ENCODE measurements around the gene PCDH1. TPM values are rescaled to one million over a fixed set of nuclear protein-coding genes. Genes with fewer than 3 reads are reported as not detected.

Gene PCDH1
- total RNA-seq, 1 experiment from 2014 or later, result 127 TPM

DNA sequence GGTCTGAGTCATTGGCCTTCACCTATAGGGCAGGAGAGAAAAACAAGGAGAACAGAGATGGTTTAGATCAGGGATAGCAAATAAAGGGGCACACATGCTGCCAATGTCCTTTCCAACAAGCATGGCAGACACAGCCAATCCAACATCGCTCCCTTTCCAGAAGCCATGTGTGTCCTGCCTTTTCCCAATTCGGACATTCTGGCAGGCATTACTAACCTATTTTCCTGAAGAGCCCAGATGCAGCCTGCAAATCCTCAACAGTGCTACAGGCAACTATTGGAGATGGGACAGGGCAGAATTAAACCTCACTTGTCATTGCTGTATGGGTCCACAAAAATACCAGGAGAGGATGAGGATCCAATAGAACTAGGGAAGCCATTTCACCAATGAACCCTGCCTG, 12.8 kb downstream of the PCDH1 start:
- peaks cover 6% of the 10 kb centered on the region; the same call in 1 of the 2 replicates for H3K79me2 ChIP-seq (ENCODE audit: insufficient read depth, low read length)
- no peak overlapping the region for H2BK15ac ChIP-seq (ENCODE audit: low read depth, low read length)
- H3K4me1 ChIP-seq (ENCODE audit: insufficient read depth, low read length), result no peaks in the 10 kb centered on the region; the same call in 1 of the 2 replicates
- no peak overlapping the region for H4K5ac ChIP-seq (ENCODE audit: insufficient read length, low read depth, low read length)
- H2BK120ac ChIP-seq (ENCODE audit: low read depth, low read length, poor library complexity, severe bottlenecking), result no peak overlapping the region
- H3K4me3 Mint-ChIP-seq, result no peak overlapping the region
- DNase-seq, result no peak
- no peak overlapping the region for H3K9ac ChIP-seq (ENCODE audit: extremely low read depth, insufficient read length, low read length)
- no peak overlapping the region for H3K4ac ChIP-seq (ENCODE audit: low read depth, low read length)
- TF ChIP-seq, protein P1, sequence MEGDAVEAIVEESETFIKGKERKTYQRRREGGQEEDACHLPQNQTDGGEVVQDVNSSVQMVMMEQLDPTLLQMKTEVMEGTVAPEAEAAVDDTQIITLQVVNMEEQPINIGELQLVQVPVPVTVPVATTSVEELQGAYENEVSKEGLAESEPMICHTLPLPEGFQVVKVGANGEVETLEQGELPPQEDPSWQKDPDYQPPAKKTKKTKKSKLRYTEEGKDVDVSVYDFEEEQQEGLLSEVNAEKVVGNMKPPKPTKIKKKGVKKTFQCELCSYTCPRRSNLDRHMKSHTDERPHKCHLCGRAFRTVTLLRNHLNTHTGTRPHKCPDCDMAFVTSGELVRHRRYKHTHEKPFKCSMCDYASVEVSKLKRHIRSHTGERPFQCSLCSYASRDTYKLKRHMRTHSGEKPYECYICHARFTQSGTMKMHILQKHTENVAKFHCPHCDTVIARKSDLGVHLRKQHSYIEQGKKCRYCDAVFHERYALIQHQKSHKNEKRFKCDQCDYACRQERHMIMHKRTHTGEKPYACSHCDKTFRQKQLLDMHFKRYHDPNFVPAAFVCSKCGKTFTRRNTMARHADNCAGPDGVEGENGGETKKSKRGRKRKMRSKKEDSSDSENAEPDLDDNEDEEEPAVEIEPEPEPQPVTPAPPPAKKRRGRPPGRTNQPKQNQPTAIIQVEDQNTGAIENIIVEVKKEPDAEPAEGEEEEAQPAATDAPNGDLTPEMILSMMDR (conservative IDR thresholded peaks at IDR 0.05), result no peak
- no CpG with 5 or more reads among the region's 2 CpGs for WGBS (ENCODE audit: extremely low coverage, insufficient read length, low lambda C conversion rate)
- no peak overlapping the region for H3K27ac Mint-ChIP-seq
- H3T11ph ChIP-seq (ENCODE audit: low read length), result no peak overlapping the region
- H4K91ac ChIP-seq (ENCODE audit: insufficient read length, low read depth, low read length), result no peak overlapping the region
- H3K18ac ChIP-seq (ENCODE audit: insufficient read length, low read depth, low read length), result no peak overlapping the region
- no peak overlapping the region for H3K14ac ChIP-seq (ENCODE audit: insufficient read depth, low read length)
- no peak overlapping the region for H4K8ac ChIP-seq (replicated peaks; ENCODE audit: insufficient read length, low read depth, low read length)
- no peaks in the 10 kb centered on the region for H3K9me3 ChIP-seq (ENCODE audit: control insufficient read depth, low read depth, low read length)
- H3K4me1 Mint-ChIP-seq, result peaks cover 16 to 26% of the 10 kb centered on the region in 2 experiments
- no peaks in the 10 kb centered on the region for H3K9me3 Mint-ChIP-seq
- H3K23me2 ChIP-seq (ENCODE audit: insufficient read length, low read depth, low read length, poor library complexity, severe bottlenecking), result no peaks in the 10 kb centered on the region
- H3K27me3 ChIP-seq (ENCODE audit: insufficient read depth, low read length), result no peaks in the 10 kb centered on the region
- H2BK20ac ChIP-seq (ENCODE audit: low read depth, low read length, poor library complexity, severe bottlenecking), result no peak overlapping the region
- no peak overlapping the region for H2BK5ac ChIP-seq (ENCODE audit: insufficient read length, low read length)
- peaks cover 4% of the 10 kb centered on the region for H3K79me1 ChIP-seq (ENCODE audit: insufficient read depth, low read depth, low read length, poor library complexity, severe bottlenecking)
- H3K4me2 ChIP-seq (ENCODE audit: insufficient read depth, insufficient read length, low read length), result no peak overlapping the region
- H2AFZ ChIP-seq (ENCODE audit: low read length), result no peak overlapping the region
- no peak overlapping the region for H3K23ac ChIP-seq (ENCODE audit: insufficient read length, low read depth, low read length)
- H4K20me1 ChIP-seq (ENCODE audit: control insufficient read depth, insufficient read depth, insufficient read length), result peaks cover 2% of the 10 kb centered on the region
- peaks cover 73 to 87% (median 87%) of the 10 kb centered on the region in 3 experiments; a peak in 6 of 7 replicates for H3K36me3 Mint-ChIP-seq (ENCODE audit: insufficient read depth in 1 of 3, low read depth in 3 of 3)
- no peak overlapping the region for H3K27ac ChIP-seq (ENCODE audit: insufficient read length, low read depth, low read length)
- no peak overlapping the region for H2BK12ac ChIP-seq (ENCODE audit: insufficient read length, low read depth, low read length)
- no peaks in the 10 kb centered on the region; the same call in 1 of the 2 replicates for H3K27me3 Mint-ChIP-seq (ENCODE audit: low read depth)
- no peak overlapping the region for H2AK5ac ChIP-seq (ENCODE audit: insufficient read length, low read length)
- H3K56ac ChIP-seq (ENCODE audit: insufficient read length, low read depth, low read length), result no peak overlapping the region

All from H9 (cell line).